ENCODE data around the gene MINDY3.

GRCh38 chr10:15787426-15787825 is 72.9 kb downstream of the MINDY3 start:
- TF ChIP-seq, protein P1, sequence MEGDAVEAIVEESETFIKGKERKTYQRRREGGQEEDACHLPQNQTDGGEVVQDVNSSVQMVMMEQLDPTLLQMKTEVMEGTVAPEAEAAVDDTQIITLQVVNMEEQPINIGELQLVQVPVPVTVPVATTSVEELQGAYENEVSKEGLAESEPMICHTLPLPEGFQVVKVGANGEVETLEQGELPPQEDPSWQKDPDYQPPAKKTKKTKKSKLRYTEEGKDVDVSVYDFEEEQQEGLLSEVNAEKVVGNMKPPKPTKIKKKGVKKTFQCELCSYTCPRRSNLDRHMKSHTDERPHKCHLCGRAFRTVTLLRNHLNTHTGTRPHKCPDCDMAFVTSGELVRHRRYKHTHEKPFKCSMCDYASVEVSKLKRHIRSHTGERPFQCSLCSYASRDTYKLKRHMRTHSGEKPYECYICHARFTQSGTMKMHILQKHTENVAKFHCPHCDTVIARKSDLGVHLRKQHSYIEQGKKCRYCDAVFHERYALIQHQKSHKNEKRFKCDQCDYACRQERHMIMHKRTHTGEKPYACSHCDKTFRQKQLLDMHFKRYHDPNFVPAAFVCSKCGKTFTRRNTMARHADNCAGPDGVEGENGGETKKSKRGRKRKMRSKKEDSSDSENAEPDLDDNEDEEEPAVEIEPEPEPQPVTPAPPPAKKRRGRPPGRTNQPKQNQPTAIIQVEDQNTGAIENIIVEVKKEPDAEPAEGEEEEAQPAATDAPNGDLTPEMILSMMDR (IDR thresholded peaks at IDR 0.05) = no peak
- TF ChIP-seq SP1 (CRISPR knock-in tag; conservative IDR thresholded peaks at IDR 0.05) = no peak

Data from WTC11 (cell line).